GM19372 (cell line): ENCODE measurements around the gene GALNT1.
A peak's percentile ranks its signal among the peaks of the same experiment; 100 is the strongest.

Experiments used
- ATAC-seq: cut with Tn5 transposase; IDR thresholded peaks from one replicate; pipeline ENCODE4 v1.9.1; 2021; ENCODE audit warnings: mild to moderate bottlenecking, low read depth, moderate library complexity; ENCODE audit not compliant: unreplicated experiment

Gene GALNT1

GRCh38 chr18:35616664-35617423 is 35.3 kb downstream of the GALNT1 start:
- ATAC-seq, result peak; percentile 99

- no peak for ATAC-seq
These were observed 36.3 kb downstream of the GALNT1 start for GRCh38 chr18:35617865-35618264.

DNA sequence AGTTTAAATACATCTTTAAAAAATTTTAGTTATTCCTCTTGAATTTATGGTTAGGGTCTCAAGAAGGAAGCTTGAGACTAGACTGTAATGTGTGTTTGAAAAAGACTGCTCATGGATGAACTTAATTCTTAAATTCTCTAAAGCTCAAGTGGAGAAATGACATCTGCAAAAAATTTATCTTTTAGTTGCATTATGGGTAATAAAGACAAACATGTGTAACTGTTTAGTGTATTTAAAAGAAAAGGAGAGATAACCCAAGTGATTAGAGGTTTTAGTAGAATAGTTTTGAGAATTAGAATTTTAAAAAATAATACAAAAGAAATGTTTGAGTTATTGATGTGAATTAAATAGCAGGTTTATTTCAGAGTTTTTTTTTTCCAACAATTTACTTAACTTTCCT is 36.7 kb downstream of the GALNT1 start:
- no peak for ATAC-seq

DNA sequence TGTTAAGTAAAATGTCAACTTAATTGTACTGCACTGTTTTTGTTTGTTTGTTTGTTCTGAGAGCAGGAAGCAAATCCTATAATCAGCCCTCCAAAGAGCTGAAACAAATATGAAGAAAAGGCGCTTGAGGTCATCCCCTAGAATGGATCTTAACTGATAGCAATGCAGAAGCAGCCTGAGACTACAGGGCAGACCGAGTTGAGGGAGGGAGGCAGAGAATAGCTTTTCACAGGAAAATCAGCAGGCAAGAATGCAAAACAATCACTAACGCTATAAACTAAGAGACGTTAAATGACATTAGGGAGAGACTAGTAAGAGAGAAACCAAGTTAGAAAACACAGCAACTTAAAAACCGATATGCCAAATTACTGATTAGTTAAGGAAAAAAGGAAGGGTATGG is 37.2 kb downstream of the GALNT1 start:
- no peak for ATAC-seq

DNA sequence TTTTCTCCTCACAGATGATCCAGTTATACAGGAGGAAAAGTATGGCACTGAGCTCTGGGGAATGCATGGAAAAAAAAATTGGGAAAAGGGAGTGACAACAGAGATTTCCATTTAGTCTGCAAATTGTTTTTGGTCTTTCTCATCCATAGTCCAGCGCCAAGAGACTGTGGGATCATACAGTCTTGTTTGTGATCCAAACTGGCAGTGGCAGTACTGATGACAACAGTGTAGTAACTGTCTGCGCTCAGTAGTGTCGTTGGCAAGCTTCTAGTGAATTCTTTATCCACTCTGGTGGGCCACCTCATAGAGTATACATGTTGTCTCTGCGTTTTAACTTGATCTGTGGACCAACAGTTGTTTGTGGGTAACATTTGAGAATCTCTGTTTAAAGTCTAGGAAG is 37.9 kb downstream of the GALNT1 start:
- no peak for ATAC-seq

- ATAC-seq, result no peak
These were observed 38.4 kb downstream of the GALNT1 start for GRCh38 chr18:35619941-35620340.

GRCh38 chr18:35620765-35621164 is 39.2 kb downstream of the GALNT1 start:
- ATAC-seq, result no peak

- no peak for ATAC-seq
These were observed 41.7 kb downstream of the GALNT1 start for GRCh38 chr18:35623255-35623654.

DNA sequence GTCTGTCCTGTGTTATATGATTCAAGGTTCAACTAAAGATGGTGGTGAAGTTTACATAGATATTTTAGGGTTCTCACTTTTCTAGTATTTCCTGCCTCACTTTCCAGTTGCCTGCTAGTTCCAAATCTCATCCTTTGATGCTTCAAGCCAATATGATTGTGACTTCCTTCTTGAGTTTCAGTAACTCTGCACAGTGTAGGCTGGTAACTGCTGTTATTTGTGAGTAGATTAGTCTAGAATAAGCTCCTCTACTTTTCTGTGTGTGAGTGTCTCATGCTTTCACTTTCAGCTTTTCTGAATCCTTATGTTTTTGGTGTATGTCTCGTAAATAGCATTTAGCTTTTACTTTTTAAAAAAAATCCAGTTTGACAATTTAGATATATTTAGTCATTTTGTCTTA is 42.6 kb downstream of the GALNT1 start:
- peak; percentile 68 for ATAC-seq

- ATAC-seq, result no peak
These were observed 43.7 kb downstream of the GALNT1 start for GRCh38 chr18:35625232-35625631.

DNA sequence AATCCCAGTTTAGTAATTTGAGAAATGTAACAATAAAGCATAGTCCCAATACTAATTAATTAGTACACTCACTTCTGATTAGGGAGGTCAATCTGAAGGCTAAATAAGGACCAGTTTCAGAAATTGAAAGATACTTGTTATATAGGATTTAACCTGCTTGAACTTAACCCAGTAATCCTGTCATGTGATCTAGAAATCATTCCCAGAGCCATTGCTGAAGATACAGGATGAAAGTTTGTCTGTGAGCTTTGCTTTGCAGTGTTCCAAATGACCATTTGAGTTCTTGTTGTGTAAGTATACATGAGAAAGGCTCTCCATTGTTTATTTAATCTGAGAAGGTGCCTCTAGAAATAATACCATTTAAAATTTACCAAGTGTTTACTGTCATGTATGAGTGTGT is 52.2 kb downstream of the GALNT1 start:
- no peak for ATAC-seq

GRCh38 chr18:35634323-35634722 is 52.8 kb downstream of the GALNT1 start:
- ATAC-seq, result no peak

DNA sequence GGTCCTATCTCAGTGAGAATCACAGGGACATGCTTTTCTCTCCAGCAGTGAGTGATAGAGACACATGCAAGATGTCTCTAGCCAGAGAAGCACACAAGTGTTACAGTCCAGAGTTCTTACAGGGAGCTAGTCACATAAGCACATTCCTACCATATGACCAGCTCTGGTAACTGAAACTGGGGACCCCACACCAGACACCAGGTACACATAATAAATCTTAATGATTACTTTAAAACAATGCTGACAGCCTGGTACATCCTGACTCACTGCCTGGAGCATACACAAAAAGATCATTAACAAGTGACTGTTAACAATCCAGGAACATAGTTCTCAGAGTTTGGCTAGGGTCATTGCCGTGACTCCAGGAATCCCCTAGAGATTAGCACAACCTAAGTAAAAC is 53.6 kb downstream of the GALNT1 start:
- no peak for ATAC-seq

DNA sequence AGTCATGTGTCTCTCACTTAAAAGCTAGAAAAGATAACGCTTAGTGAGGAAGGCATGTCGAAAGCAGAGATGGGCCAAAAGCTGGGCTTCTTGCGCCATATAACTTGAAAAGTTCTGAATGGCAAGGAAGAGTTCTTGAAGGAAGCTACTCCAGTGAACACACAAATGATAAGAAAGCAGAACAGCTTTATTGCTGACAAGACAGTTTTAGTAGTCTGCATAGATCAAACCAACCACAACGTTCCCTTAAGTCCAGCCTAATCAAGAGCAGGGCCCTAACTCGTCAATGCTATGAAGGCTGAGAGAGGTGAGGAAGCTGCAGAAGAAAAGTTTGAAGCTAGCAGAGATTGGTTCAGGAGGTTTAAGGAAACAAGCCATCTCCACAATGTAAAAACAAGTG is 55.7 kb downstream of the GALNT1 start:
- ATAC-seq, result no peak

DNA sequence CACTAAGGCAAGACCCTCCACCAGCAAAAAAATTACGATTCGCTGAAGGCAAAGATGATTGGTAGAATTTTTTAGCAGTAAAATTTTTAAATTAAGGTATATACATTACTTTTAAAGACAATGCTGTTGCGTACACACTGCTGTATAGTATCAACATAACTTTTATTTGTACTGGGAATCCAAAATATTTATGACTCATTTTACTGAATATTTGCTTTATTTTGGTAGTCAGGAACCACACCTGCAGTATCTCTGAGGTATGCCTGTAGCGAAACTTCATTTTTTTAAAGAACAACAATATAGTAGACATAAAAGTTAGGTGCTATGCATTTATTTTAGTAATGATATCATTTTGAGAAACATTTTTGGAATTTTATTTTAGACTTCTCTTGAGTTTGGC is 57.8 kb downstream of the GALNT1 start:
- ATAC-seq, result no peak

DNA sequence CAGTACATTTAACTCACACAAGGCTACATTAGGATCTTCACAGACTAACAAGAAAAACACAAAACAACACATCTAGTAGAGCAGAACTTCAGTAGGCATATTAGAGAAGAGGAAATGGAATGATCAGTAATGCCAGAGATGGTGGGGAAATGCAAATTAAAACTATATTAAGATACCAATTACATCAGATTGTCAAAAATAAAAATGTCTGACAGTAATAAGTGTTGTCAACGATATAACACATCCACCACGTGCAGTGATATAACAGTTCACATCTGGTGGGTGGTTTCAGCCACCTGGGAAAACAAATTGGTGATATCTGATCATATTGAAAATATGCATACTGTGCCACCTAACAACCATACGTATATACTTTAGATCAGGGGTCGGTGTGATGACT is 59.9 kb downstream of the GALNT1 start:
- no peak for ATAC-seq

- no peak for ATAC-seq
These were observed 60.4 kb downstream of the GALNT1 start for GRCh38 chr18:35641916-35642315.

GRCh38 chr18:35642802-35643201 is 61.3 kb downstream of the GALNT1 start:
- no peak for ATAC-seq

DNA sequence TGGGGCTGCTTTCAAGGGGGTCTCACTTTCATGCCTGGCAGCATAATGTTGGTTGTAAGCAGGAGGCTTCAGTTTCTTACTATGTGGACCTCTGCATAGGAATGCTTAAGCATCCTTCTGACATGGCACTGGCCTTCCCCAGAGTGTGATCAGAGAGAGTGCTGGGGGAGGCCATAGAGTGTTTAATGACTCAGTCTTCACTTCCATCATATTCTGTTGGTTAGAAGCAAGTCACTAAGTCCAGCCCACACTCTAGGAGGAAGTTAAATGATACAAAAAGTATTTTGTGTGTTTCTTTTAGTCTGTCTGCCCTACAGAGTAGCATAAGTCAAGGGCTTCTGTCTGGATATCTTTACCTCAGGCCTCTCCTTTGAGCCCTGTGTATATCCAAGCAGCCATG is 64.9 kb downstream of the GALNT1 start:
- ATAC-seq, result no peak

DNA sequence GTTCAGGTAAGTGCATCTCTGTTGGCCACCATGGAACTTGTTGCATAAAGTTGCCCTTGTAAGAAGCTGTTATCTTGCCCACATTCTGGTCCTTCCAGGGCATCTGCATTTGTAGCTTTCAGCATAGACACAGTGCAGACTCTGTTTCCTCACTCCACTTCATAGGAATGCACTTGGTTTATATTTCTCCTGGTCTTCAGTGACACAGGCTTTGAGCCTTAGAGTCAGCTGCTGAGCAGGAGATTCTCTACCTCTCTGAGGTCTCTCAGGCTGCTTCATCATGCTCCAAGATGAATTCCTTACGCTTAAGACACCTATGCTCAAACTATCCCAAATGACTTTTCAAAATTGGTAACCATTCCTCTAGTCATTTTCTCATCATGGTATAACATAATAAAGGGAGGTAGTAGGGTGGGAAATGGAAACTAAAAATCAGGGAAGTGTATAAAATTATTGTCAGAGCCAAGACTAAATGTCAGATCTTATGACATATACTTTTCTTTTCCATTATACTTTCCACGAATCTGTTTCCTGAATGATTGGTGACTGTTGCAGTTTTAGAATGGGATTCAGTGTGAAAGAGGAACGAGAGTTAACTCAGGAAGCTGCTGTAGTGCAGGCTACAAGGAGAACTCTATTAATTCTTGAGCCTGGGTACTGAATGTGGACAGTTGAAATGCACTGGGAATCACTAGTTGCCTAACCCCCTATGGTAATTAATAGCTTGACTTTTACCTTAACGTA is 72.0 kb downstream of the GALNT1 start:
- no peak for ATAC-seq

GRCh38 chr18:35658112-35658511 is 76.6 kb downstream of the GALNT1 start:
- ATAC-seq, result no peak

- ATAC-seq, result no peak
These were observed 80.1 kb downstream of the GALNT1 start for GRCh38 chr18:35661483-35662146.
